ENCODE data around the gene RUNX3. TPM values are rescaled to one million over a fixed set of nuclear protein-coding genes. Genes with fewer than 3 reads are reported as not detected.

Gene RUNX3
- total RNA-seq, 1 experiment from 2014 or later: 1.5 TPM

- H3K4me1 Mint-ChIP-seq: 0 out of 2 replicates have a peak, but pooled peaks cover 3% of the 10 kb centered on the region
- no peaks in the 10 kb centered on the region for H3K9me3 Mint-ChIP-seq
- H3K4me3 Mint-ChIP-seq: no peak overlapping the region
- H3K36me3 Mint-ChIP-seq: no peaks in the 10 kb centered on the region
- DNase-seq (ENCODE audit: low spot score) (no peak), ATAC-seq (no peak)
- peaks cover 3% of the 10 kb centered on the region; the same call in 1 of the 2 replicates for H3K27me3 Mint-ChIP-seq (ENCODE audit: low read depth)
- CTCF ChIA-PET: interaction anchor here (0.6 to 3.0 kb wide), 6 partner anchors 9 to 154 kb away, joined by 3 to 8 read pairs (median 4); no protein-coding TSS in a partner anchor
- H3K27ac Mint-ChIP-seq: no peak overlapping the region
- TF ChIP-seq ETV6 (CRISPR knock-in tag; IDR thresholded peaks at IDR 0.05) (no peak), TP53 (CRISPR knock-in tag; IDR thresholded peaks at IDR 0.05) (no peak), EMX1 (CRISPR knock-in tag; IDR thresholded peaks at IDR 0.05) (no peak), GABPB1 (CRISPR knock-in tag; IDR thresholded peaks at IDR 0.05) (no peak), SMAD3 (CRISPR knock-in tag; IDR thresholded peaks at IDR 0.05; ENCODE audit: borderline replicate concordance) (no peak), KAT7 (CRISPR knock-in tag; IDR thresholded peaks at IDR 0.05; ENCODE audit: borderline replicate concordance) (no peak), CREB1 (CRISPR knock-in tag; IDR thresholded peaks at IDR 0.05) (no peak), FOXP4 (CRISPR knock-in tag; IDR thresholded peaks at IDR 0.05) (no peak), ZNF532 (CRISPR knock-in tag; IDR thresholded peaks at IDR 0.05; ENCODE audit: borderline replicate concordance) (no peak), GRHL2 (CRISPR knock-in tag; IDR thresholded peaks at IDR 0.05; ENCODE audit: insufficient replicate concordance, severe bottlenecking) (no peak), ZNF219 (CRISPR knock-in tag; IDR thresholded peaks at IDR 0.05; ENCODE audit: borderline replicate concordance) (no peak), OVOL2 (CRISPR knock-in tag; IDR thresholded peaks at IDR 0.05; ENCODE audit: borderline replicate concordance) (no peak)
- TF ChIP-seq, protein P1, sequence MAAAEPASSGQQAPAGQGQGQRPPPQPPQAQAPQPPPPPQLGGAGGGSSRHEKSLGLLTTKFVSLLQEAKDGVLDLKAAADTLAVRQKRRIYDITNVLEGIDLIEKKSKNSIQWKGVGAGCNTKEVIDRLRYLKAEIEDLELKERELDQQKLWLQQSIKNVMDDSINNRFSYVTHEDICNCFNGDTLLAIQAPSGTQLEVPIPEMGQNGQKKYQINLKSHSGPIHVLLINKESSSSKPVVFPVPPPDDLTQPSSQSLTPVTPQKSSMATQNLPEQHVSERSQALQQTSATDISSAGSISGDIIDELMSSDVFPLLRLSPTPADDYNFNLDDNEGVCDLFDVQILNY (CRISPR knock-in tag; IDR thresholded peaks at IDR 0.05): no peak
- TF ChIP-seq, protein P2, sequence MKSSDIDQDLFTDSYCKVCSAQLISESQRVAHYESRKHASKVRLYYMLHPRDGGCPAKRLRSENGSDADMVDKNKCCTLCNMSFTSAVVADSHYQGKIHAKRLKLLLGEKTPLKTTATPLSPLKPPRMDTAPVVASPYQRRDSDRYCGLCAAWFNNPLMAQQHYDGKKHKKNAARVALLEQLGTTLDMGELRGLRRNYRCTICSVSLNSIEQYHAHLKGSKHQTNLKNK (CRISPR knock-in tag; IDR thresholded peaks at IDR 0.05): no peak
- TF ChIP-seq, protein P3, sequence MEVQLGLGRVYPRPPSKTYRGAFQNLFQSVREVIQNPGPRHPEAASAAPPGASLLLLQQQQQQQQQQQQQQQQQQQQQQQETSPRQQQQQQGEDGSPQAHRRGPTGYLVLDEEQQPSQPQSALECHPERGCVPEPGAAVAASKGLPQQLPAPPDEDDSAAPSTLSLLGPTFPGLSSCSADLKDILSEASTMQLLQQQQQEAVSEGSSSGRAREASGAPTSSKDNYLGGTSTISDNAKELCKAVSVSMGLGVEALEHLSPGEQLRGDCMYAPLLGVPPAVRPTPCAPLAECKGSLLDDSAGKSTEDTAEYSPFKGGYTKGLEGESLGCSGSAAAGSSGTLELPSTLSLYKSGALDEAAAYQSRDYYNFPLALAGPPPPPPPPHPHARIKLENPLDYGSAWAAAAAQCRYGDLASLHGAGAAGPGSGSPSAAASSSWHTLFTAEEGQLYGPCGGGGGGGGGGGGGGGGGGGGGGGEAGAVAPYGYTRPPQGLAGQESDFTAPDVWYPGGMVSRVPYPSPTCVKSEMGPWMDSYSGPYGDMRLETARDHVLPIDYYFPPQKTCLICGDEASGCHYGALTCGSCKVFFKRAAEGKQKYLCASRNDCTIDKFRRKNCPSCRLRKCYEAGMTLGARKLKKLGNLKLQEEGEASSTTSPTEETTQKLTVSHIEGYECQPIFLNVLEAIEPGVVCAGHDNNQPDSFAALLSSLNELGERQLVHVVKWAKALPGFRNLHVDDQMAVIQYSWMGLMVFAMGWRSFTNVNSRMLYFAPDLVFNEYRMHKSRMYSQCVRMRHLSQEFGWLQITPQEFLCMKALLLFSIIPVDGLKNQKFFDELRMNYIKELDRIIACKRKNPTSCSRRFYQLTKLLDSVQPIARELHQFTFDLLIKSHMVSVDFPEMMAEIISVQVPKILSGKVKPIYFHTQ (CRISPR knock-in tag; IDR thresholded peaks at IDR 0.05): no peak
- POLR2A ChIA-PET: no interaction called here
Observed at GRCh38 chr1:24963099-24963872, 33.2 kb upstream of the RUNX3 start.

Measured in WTC11 (cell line).